ENCODE data around the gene KCNMB2.

Gene KCNMB2

GRCh38 chr3:178527981-178528380, 8.3 kb upstream of the KCNMB2 start:
- no peak for TF ChIP-seq CTCF (IDR thresholded peaks at IDR 0.05; ENCODE audit: insufficient read depth, low read depth, low read length, missing control alignments)
- no peak for DNase-seq (ENCODE audit: low read depth)
- no peak overlapping the region for H3K4me3 ChIP-seq (ENCODE audit: low read depth, low read length)

- no peak overlapping the region for H3K4me3 ChIP-seq (ENCODE audit: low read depth, low read length)
- no peak for DNase-seq (ENCODE audit: low read depth)
- TF ChIP-seq CTCF (IDR thresholded peaks at IDR 0.05; ENCODE audit: insufficient read depth, low read depth, low read length, missing control alignments): no peak
These were observed 6.5 kb upstream of the KCNMB2 start for GRCh38 chr3:178529606-178530225.

- TF ChIP-seq CTCF (IDR thresholded peaks at IDR 0.05; ENCODE audit: insufficient read depth, low read depth, low read length, missing control alignments): no peak
- peak; percentile 36 for DNase-seq (ENCODE audit: low read depth)
- no peak overlapping the region for H3K4me3 ChIP-seq (ENCODE audit: low read depth, low read length)
These were observed 3.8 kb upstream of the KCNMB2 start for GRCh38 chr3:178532476-178532875.

GRCh38 chr3:178537122-178537705, 978 bp downstream of the KCNMB2 start:
- H3K4me3 ChIP-seq (ENCODE audit: low read depth, low read length): peak overlapping the region; percentile 60
- no peak for TF ChIP-seq CTCF (IDR thresholded peaks at IDR 0.05; ENCODE audit: insufficient read depth, low read depth, low read length, missing control alignments)
- DNase-seq (ENCODE audit: low read depth): peak; percentile 43

GRCh38 chr3:178538056-178538455, 1.8 kb downstream of the KCNMB2 start:
- DNase-seq (ENCODE audit: low read depth): peak; percentile 24
- no peak for TF ChIP-seq CTCF (IDR thresholded peaks at IDR 0.05; ENCODE audit: insufficient read depth, low read depth, low read length, missing control alignments)
- peak overlapping the region; percentile 60 for H3K4me3 ChIP-seq (ENCODE audit: low read depth, low read length)

GRCh38 chr3:178540184-178540583, 3.9 kb downstream of the KCNMB2 start:
- H3K4me3 ChIP-seq (ENCODE audit: low read depth, low read length): no peak overlapping the region
- TF ChIP-seq CTCF (IDR thresholded peaks at IDR 0.05; ENCODE audit: insufficient read depth, low read depth, low read length, missing control alignments): no peak
- DNase-seq (ENCODE audit: low read depth): no peak

GRCh38 chr3:178545337-178545736, 9.1 kb downstream of the KCNMB2 start:
- TF ChIP-seq CTCF (IDR thresholded peaks at IDR 0.05; ENCODE audit: insufficient read depth, low read depth, low read length, missing control alignments): no peak
- peak overlapping the region; percentile 25 for H3K4me3 ChIP-seq (ENCODE audit: low read depth, low read length)
- peak; percentile 66 for DNase-seq (ENCODE audit: low read depth)
